A673 (cell line): ENCODE results near the gene LMO7.

Experiments used
- EZH2 ChIP-seq: fragments of 200-600 bp; sonication (generic); IDR thresholded peaks from 2 replicates; pipeline ENCODE4 v1.6.1; 2017; ENCODE audit warnings: borderline replicate concordance, low read depth, mild to moderate bottlenecking, mixed read lengths, antibody characterized with exemption, low read length; ENCODE audit not compliant: poor library complexity, severe bottlenecking
- TF ChIP-seq, protein P1 (sequence below): fragments of 300-800, 200-600 bp; sonication (generic); conservative IDR thresholded peaks from 2 replicates; pipeline ENCODE4 v1.5.1; 2017; ENCODE audit warnings: low read depth, mild to moderate bottlenecking, antibody characterized with exemption, low read length, moderate library complexity, mixed read lengths

DNA sequence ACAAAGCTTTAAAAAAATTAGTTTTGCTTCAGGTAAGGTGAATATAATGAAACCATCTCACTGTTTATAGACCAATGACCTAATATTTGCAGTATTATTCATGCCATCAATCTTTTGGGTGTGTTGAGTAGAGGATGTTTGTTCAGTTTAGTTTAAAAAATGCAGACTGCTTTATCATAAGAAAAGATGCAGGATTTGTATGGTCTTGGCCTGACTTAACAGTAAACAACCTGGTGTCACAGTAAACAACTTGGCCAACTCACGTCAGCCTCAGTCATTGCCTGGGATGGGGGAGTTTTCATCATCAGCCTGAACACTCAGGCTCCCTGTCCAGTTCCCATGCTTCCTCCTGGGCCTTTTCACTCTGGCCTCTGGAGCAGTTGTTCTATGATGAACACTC lies 55.1 kb downstream of the LMO7 start:
- TF ChIP-seq, protein P1, sequence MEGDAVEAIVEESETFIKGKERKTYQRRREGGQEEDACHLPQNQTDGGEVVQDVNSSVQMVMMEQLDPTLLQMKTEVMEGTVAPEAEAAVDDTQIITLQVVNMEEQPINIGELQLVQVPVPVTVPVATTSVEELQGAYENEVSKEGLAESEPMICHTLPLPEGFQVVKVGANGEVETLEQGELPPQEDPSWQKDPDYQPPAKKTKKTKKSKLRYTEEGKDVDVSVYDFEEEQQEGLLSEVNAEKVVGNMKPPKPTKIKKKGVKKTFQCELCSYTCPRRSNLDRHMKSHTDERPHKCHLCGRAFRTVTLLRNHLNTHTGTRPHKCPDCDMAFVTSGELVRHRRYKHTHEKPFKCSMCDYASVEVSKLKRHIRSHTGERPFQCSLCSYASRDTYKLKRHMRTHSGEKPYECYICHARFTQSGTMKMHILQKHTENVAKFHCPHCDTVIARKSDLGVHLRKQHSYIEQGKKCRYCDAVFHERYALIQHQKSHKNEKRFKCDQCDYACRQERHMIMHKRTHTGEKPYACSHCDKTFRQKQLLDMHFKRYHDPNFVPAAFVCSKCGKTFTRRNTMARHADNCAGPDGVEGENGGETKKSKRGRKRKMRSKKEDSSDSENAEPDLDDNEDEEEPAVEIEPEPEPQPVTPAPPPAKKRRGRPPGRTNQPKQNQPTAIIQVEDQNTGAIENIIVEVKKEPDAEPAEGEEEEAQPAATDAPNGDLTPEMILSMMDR: no peak
- no peak for TF ChIP-seq EZH2
